Measurements from ENCODE around the gene CLMP. TPM values are rescaled to one million over a fixed set of nuclear protein-coding genes. Genes with fewer than 3 reads are reported as not detected.
A peak's percentile ranks its signal among the peaks of the same experiment; 100 is the strongest.

The CLMP gene
- total and polyA plus RNA-seq, 2 donors (not counting 1 experiment from before 2014, with no cell fraction given), result 0.01 TPM; not detected in 1

GRCh38 chr11:123137431-123138224 is 57.4 kb downstream of the CLMP start:
- H3K9me3 Mint-ChIP-seq (ENCODE audit: insufficient read depth), result no peaks in the 10 kb centered on the region
- no peak for ATAC-seq (ENCODE audit: low read depth)
- peak overlapping the region; percentile 18 for H3K4me3 Mint-ChIP-seq
- DNase-seq, result no peak
- H3K27ac Mint-ChIP-seq, result no peak overlapping the region
- H3K9me3 ChIP-seq (ENCODE audit: control extremely low read depth in 1 of 3, control insufficient read depth in 2 of 3, insufficient read depth in 1 of 3, low read length in 2 of 3), result no peaks in the 10 kb centered on the region
- intact Hi-C loops (cut with micrococcal nuclease), result no loop called here
- no peak for TF ChIP-seq CTCF (IDR thresholded peaks at IDR 0.05)
- no peak overlapping the region for H3K27ac ChIP-seq (ENCODE audit: low read length in 2 of 2)
- WGBS (ENCODE audit: insufficient coverage), result 13% methylated on average over 17 of the region's 24 CpGs
- H4K20me1 ChIP-seq (ENCODE audit: control insufficient read depth, insufficient read depth, low read length, poor library complexity, severe bottlenecking), result no peaks in the 10 kb centered on the region
- no peak overlapping the region for H3K9ac ChIP-seq (ENCODE audit: low read length)
- no peaks in the 10 kb centered on the region for H3K4me1 Mint-ChIP-seq
- CTCF ChIA-PET, result interaction anchor here (0.6 to 1.1 kb wide), 2 partner anchors 27 to 274 kb away, joined by 3 read pairs; no protein-coding TSS in a partner anchor
- peaks cover 3% of the 10 kb centered on the region for H3K27me3 Mint-ChIP-seq
- POLR2A ChIA-PET, result no interaction called here
- no peaks in the 10 kb centered on the region for H3K36me3 ChIP-seq (replicated peaks in 1 of 2; ENCODE audit: control extremely low read depth in 1 of 2, control insufficient read depth in 1 of 2, extremely low read depth in 1 of 2, insufficient read depth in 2 of 2, low read length in 1 of 2)
- H3K4me3 ChIP-seq (ENCODE audit: control extremely low read depth in 1 of 5, extremely low read depth in 1 of 5, insufficient read depth in 1 of 5, low read depth in 2 of 5, low read length in 4 of 5), result no peak overlapping the region
- H3K27me3 ChIP-seq (replicated peaks in 1 of 4; ENCODE audit: control extremely low read depth in 1 of 4, control insufficient read depth in 3 of 4, insufficient read depth in 4 of 4, low read length in 3 of 4), result no peaks in the 10 kb centered on the region
- peak overlapping the region; percentile 40 for H3K4me2 ChIP-seq (replicated peaks; ENCODE audit: low read depth, low read length, poor library complexity, severe bottlenecking)
- peak overlapping the region; percentile 46 for H2AFZ ChIP-seq (ENCODE audit: insufficient read depth, low read depth, low read length, poor library complexity, severe bottlenecking)
- no peaks in the 10 kb centered on the region for H3K79me2 ChIP-seq (ENCODE audit: control insufficient read depth, insufficient read depth, low read length)
- H3K4me1 ChIP-seq (ENCODE audit: control insufficient read depth in 2 of 2, insufficient read depth in 2 of 2, low read length in 2 of 2), result peaks cover 0 to 3% of the 10 kb centered on the region in 2 donors

- Histone ChIP-seq H2AFZ (ENCODE audit: insufficient read depth, low read depth, low read length, poor library complexity, severe bottlenecking) (no peak overlapping the region), H3K9me3 (ENCODE audit: control extremely low read depth in 1 of 3, control insufficient read depth in 2 of 3, insufficient read depth in 1 of 3, low read length in 2 of 3) (no peaks in the 10 kb centered on the region), H3K27ac (ENCODE audit: low read length in 2 of 2) (no peak overlapping the region), H3K4me1 (ENCODE audit: control insufficient read depth in 2 of 2, insufficient read depth in 2 of 2, low read length in 2 of 2) (peaks cover 0 to 3% of the 10 kb centered on the region in 2 donors), H3K27me3 (replicated peaks in 1 of 4; ENCODE audit: control extremely low read depth in 1 of 4, control insufficient read depth in 3 of 4, insufficient read depth in 4 of 4, low read length in 3 of 4) (no peaks in the 10 kb centered on the region), H3K4me2 (replicated peaks; ENCODE audit: low read depth, low read length, poor library complexity, severe bottlenecking) (no peak overlapping the region), H4K20me1 (ENCODE audit: control insufficient read depth, insufficient read depth, low read length, poor library complexity, severe bottlenecking) (no peaks in the 10 kb centered on the region), H3K36me3 (replicated peaks in 1 of 2; ENCODE audit: control extremely low read depth in 1 of 2, control insufficient read depth in 1 of 2, extremely low read depth in 1 of 2, insufficient read depth in 2 of 2, low read length in 1 of 2) (no peaks in the 10 kb centered on the region), H3K9ac (ENCODE audit: low read length) (no peak overlapping the region), H3K4me3 (ENCODE audit: control extremely low read depth in 1 of 5, extremely low read depth in 1 of 5, insufficient read depth in 1 of 5, low read depth in 2 of 5, low read length in 4 of 5) (no peak overlapping the region), H3K79me2 (ENCODE audit: control insufficient read depth, insufficient read depth, low read length) (no peaks in the 10 kb centered on the region)
- peaks cover 3% of the 10 kb centered on the region for H3K27me3 Mint-ChIP-seq
- no peak for DNase-seq
- no peaks in the 10 kb centered on the region for H3K4me1 Mint-ChIP-seq
- H3K9me3 Mint-ChIP-seq (ENCODE audit: insufficient read depth), result no peaks in the 10 kb centered on the region
- no peak for ATAC-seq (ENCODE audit: low read depth)
- no peak overlapping the region for H3K27ac Mint-ChIP-seq
- POLR2A ChIA-PET, result no interaction called here
- H3K4me3 Mint-ChIP-seq, result no peak overlapping the region
- intact Hi-C loops (cut with micrococcal nuclease), result no loop called here
- TF ChIP-seq EZH2 (IDR thresholded peaks at IDR 0.05; ENCODE audit: borderline replicate concordance, insufficient read depth, low read depth, low read length, poor library complexity, severe bottlenecking) (no peak), CTCF (IDR thresholded peaks at IDR 0.05) (no peak)
- CTCF ChIA-PET, result no interaction called here
- 95% methylated on average over 12 of the region's 18 CpGs for WGBS (ENCODE audit: insufficient coverage)
Observed at GRCh38 chr11:123135863-123136446, 59.1 kb downstream of the CLMP start.

Measured in B cell (primary cell).